ENCODE measurements around the gene PLCD1.

PLCD1 gene

DNA sequence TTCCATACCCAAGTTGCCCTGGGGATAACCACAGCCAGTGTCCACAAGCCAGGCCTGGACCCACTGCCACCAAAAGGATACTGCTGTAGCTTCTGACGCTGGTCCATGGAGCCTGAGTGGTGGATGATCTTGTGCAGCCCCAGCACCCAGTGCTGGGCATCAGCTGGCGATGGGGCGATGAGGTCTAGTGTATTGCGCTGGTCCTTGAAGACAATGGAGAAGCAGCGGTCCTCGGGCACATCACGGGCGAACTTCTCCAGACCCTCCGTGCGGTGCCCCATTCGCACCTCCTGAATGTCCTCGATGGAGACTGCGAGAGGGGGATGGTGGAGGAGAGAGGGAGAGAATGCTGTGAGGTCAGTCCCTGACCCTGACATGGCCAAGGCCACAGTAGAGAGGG is 13.0 kb downstream of the PLCD1 start:
- DNase-seq = no peak

DNA sequence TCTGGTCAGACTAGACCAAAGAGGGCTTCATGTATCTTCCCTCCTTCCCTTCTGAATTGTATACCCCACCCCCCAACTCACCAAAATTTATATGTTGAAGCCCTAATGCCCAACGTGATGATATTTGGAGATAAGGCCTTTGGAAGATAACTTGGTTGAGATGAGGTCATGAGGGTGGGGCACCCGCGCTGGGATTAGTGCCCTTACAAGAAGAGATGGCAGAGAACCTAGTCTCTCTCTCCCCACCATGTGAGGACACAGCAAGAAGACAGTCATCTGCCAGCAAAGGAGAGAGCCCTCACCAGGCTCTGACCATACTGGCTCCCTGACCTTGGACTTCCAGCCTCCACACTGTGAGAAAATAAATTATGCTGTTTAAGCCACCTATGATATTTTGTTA is 13.5 kb downstream of the PLCD1 start:
- DNase-seq = no peak

DNA sequence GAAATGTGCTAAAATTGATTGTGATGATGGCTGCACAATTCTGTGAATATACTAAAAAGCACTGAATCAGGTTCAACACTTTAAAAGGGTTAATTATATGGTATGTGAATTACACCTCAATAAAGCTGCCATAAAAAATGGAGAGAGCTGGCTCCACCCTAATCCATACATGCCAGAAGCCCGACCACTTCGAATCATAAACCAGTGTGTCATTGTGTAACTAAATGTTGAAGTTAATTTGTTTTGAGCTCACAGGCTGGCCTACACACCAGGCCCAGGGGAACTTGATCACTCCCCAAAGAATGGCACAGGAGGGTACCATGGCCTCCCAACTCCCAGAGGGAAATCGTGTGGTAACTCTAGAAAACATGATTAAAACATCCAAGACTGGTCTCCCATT is 14.0 kb downstream of the PLCD1 start:
- DNase-seq = no peak

DNA sequence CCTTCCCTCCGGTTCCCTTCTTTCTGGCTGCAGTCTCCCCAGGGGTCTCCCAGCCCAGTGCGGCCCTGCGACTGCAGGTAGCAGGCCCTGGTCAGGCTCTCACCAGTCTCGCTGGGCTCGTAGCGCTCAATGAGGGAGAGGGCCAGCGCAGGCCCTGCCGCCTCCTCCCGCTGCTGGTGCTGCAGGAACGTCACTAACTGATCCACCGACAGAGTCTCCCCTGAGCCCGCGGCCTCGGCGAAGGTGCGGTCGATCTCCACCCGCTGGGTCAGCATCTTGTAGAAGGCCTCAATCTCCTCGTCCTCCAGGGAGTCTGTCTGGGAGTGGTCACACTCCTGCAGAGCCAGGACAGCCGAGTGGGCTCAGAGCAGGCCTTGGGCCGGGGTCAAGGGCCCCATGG is 18.3 kb downstream of the PLCD1 start:
- no peak for DNase-seq

DNA sequence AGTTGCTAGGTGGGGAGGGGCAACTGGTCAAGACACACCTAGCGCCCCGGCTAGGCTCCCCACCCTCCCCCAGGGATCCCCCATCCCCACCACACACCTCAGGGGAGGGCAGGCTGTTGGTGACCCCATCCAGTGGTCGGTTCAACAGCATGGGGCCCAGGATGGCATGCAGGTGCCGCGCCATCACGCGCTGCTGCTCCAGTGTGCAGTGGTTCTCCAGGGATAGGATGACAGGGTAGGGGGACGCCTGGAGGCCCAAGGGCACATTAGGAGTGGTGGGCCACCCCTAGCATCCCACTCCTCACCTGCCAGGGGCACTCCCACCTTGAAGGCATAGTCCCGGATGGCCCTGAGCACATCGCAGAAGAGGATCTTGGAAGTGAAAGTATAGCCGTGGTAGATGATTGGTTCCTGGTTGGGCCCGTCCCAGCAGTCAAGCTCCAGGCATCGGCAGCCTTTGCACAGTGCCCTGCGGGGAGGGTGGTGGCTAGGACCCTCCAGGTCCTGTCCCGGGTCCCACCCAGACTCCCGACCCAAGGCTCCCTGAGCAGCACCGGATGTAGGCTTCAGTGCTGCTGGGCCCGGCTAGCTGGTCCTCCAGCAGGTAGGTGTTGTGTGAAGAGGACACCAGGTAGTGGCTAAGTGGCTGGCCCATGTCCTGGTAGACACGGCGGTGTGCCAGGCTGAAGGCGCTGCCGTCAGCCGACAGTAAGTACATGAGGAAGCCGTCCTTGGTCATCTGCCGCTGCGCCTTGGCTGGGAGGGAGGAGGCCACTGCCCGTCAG is 19.4 kb downstream of the PLCD1 start:
- DNase-seq = no peak

DNA sequence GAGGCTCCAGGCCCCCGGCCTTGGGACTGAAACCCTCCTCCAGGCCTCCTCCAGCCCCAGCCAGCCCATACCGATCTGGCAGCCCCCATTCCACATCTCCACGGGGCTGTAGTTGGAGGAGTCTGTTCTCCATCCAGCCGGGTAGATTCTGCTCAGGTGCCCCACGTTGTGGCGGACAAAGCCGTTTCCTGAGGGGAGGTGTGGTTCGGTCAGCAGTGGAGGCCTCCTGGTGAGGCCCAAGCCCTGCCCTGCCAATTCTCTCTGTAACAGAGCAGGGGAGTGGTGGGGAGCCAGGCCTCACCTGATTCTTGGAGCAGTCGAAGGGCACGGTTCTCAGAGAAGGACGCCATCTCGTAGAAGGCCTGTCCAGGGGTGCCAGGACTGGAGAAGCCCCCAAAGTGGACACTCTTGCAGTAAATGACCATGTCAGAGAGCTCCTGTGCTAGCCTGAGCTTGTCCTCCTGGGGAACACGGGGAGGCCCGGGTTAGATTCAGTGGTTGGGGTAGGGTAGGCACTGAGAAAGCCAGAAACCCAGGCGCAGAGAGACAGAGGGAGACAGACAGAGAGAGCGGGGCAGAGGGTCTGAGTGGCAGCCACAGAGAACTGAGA is 20.4 kb downstream of the PLCD1 start:
- no peak for DNase-seq

DNA sequence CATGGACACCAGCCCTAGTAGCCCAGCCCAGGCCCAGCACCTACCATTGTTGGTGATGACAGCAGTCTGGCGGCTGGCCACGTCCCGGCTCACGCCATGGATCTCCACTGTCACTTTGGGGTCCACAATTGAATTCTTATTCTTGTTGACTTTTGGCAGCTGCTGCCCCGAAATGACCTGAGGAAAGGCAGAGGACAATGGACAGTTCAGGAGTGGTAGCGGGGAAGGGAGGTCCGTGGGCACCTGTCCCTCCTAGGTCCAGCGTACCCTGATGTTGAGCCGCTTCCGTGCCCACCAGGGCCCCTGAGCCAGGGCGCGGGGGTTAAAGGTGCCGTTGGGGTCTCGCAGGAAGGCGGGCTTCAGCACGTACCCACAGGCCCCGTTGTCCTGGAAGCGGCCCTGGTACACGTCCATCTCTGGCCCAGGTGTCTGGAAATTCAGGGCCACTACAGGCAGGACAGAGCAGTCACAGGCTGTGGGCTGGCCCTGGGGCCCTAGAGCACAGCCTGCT is 21.2 kb downstream of the PLCD1 start:
- DNase-seq = no peak

DNA sequence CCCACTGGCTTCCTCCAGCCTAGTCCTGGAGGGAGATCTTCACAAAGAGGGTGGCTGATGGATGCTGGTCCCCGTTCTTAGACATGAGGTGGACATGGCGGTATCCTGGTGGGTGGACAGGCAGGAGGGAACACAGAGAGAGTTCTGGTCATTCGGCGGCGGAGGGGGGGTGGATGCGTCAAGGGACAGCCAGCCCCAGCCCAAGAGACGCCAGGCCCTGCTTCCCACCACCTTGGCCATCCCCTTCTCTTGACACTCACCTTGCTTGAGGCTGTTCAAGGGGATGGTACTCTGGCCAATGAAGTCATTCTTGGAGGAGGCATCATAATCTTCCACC is 21.7 kb downstream of the PLCD1 start:
- DNase-seq = no peak

DNA sequence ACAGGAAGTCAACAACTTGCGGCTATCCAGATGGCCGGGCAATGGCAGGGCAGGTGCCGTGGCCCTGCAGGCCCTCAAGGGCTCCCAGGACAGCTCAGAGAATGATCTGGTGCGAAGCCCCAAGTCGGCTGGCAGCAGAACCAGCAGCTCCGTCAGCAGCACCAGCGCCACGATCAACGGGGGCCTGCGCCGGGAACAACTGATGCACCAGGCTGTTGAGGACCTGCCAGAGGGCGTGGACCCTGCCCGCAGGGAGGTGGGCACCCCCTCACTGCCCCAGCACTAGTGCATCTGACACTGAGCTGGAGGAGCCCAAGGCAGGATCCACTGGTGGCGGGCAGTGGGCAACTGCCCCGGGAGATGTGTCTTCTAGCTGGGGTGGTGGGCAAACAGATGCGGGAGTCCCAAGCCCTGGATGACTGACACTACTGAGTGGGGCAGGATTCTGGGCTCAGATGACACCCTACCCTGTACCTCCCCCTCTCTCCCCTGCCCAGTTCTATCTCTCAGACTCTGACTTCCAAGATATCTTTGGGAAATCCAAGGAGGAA is 22.9 kb downstream of the PLCD1 start:
- DNase-seq = no peak

DNA sequence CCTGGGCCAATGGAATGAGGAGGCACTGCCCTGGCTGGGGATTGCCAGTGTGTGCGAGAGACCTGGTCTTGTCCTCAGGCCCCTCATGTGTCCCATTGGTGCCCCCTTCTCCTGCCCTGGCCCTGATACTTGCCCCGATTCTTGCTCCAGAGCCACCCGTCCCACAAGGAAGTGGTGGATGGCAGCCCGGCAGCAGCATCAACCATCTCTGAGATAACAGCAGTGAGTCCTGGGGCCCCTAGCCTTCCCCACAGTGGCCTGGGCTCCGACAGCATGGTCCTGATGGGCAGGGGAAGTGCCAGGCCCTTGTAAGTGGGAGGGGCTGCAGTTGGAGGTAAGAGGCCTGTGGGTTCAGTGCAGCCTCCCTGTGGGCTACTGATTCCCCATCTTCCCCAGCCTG is 23.4 kb downstream of the PLCD1 start:
- DNase-seq = no peak

DNA sequence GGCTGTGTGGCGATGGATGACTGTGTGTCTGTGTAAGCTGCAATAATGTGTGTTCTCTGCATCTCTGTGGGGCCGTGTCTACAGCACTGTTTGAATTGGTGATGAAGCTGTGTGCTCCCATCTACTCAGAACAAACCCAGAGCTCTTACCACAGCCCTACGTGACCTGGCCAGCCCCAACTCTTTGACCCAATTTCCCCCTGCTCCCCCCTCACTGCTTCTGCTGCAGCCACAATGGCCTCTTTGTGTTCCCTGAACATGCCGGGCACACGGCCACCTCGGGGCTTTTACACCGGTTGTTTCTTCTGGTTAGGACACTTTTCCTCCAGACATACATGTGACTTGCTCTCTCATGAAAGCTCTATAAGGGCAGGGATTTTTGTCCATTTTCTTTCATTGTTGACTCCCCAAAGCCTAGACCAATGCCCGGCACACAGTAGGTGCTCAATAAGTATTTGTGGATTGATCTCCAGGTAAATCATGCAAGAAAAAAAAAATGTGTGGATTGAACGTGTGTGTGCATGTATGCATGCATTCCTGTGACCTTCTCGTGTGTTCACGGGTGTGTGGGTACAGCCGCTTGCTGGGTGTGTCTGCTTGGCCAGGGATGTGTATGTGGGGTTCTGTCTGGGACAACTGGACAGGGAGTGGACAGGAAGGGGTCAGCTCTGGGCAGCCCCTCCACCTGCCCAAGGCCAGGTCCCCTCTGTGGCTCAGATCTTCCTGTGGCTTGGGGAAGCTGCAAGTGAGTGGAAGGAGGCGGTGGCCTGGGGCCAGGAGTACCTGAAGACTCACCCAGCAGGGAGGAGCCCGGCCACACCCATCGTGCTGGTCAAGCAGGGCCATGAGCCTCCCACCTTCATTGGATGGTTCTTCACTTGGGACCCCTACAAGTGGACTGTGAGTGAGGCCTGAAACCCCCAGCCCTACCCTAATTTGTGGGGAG is 24.1 kb downstream of the PLCD1 start:
- no peak for DNase-seq

DNA sequence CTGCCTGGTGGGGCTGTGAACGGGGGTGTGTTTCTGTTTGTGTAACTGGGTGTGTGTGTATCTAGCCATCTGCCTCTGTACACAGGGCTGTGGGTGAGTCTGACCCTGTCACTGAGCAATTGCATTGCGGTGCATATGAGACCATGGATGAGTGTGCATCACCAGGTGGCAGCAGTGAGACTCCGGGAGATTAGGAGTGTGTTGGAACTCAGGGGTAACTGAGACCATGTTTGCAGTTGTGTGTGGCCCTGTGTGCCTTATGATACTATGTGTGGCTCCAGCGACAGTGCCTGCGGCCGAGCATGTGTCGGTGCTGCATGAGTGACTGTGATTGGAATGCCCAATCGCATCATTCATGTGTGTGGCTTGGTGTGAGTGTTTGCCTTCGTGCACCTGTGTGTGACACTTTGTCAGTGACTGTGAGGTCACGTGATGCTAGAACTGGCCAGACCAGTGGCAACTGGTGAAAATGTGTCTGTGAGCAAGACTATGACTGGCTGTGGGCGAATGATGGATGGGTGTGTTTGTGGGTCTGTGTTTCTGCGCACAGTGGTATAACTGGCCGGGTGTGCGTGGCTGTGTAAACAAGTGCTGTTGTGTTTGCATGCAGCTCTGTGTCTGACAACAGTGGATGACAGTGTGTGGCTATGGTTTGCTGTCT is 24.9 kb downstream of the PLCD1 start:
- DNase-seq = peak; percentile 42

DNA sequence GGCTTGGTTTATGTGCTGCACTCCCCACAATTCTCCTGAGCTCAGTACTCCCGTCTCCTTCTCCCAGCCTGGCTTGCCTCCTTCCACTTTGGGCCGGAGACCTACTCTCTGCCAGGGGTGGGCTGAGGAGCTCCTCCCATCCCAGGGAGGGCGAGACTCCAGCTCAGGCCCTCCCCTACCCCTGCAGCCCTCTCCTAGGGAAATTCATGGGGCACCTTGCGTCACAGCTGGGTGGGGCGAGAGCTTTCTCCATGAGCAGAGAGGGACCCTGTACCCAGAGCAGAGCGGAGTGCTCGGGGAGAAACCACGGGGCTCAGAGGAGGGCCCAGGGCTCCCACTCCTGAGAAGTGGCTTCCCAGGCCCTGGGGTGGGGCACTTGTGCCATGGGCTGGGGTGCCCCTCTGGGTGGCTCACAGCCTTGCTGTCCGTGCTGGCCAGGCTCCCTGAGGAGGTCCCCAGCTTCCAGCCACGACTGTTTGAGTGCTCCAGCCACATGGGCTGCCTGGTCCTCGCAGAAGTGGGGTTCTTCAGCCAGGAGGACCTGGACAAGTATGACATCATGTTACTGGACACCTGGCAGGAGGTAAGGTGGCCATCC is 25.5 kb downstream of the PLCD1 start:
- no peak for DNase-seq

DNA sequence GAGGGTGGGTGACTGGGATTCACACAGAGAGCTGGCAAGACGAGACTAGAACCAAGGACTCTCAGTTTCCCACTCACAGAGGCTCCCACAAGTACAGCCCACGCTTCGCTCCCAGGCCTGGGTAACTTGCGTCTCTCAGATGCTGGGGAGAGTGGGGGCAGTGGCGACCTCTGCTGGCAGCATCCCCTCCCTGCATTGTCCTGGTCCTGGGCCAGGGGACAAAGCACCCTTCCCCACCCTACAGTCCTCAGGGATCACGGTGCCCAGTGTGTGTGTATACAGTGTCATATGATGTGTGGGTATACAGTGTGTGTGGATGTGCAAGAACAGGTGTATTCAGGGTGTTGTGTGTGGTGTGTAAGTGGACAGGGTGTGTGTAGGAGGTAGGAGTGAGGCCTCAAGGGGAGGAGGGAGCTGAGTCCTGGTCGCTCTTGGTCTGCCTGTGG is 26.0 kb downstream of the PLCD1 start:
- no peak for DNase-seq

DNA sequence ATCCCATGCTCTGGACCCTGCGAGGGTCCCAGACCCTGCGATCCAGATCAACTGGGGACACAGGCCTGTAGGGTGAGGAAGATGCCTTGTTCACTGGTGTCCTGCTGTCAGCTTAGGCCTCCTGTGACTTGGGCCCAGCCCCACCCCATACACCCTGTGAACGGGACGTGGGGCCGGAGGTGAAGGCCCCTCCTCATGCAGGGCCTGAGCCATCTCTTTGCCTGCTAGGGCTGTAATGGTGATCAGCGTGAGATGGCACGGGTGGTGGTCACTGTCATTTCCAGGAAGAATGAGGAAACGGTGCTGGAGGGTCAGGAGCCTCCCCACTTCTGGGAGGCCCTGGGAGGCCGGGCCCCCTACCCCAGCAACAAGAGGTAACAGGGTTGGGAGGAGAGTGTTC is 26.5 kb downstream of the PLCD1 start:
- DNase-seq = no peak

DNA sequence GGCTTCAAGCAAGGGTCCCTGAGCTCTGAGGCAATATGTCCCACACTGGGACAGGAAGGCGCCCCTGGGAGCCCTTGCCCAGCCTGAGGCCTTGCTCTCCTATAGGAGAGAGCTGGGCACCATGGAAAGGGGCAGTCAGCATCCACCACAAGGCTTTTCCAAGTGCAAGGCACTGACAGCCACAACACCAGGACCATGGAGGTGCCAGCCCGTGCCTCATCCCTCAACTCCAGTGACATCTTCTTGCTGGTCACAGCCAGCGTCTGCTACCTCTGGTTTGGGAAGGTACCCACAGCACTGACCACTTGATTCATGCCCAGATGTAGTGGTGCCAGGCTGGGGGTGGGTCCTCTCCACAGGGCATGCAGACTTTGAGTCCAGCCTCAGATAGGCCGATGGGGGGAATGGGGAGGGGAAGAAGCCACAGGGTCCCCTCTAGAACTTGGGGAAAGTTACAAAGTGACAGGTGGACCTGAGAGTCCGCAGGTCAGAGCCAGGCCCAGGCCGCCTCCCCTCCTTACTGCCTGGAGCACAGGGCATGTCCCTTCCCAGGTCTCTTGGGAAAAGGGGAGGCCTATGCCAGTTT is 27.1 kb downstream of the PLCD1 start:
- DNase-seq = no peak

DNA sequence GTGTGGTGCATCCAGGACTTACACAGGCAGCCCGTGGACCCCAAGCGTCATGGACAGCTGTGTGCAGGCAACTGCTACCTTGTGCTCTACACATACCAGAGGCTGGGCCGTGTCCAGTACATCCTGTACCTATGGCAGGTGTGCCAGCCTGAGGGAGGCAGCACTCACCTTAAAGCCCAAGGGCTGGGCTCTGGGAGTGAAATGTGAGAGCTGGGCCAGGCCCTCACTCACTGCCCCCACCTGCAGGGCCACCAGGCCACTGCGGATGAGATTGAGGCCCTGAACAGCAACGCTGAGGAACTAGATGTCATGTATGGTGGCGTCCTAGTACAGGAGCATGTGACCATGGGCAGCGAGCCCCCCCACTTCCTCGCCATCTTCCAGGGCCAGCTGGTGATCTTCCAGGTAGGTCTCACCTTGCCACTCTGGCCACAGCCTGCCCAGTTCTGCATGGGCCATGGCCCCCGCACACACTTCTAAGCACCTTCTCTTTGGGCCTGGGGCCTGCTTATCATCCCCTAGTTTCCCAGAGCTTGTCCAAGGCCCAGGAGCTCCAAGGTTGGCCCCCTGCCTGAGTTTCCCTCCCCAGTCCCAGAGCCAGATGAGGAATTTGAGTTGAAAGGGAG is 27.9 kb downstream of the PLCD1 start:
- DNase-seq = no peak

DNA sequence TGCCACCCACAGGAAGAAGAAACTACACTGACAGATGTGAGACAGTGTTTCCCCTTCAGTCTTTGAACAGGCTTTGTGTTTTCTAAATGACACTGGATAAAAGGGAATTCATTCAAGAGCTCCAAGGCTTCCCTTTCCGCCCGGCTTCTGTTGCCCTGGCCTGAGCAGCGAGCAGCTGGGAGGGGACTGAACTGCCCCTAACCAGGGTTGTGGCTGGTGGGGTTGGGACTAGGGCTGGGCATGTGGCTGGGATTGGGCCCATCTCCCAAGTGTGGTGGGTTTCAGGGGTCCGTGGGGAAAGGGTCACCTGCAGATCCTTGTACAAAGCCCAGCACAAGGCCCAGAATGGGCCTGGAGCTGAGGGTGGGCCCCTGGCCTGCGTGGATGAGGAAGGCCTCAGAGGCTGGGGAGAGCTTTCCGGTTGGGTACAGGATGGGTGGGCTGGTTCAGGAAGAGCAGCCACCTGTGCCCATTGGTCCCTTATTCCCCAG is 28.4 kb downstream of the PLCD1 start:
- no peak for DNase-seq

DNA sequence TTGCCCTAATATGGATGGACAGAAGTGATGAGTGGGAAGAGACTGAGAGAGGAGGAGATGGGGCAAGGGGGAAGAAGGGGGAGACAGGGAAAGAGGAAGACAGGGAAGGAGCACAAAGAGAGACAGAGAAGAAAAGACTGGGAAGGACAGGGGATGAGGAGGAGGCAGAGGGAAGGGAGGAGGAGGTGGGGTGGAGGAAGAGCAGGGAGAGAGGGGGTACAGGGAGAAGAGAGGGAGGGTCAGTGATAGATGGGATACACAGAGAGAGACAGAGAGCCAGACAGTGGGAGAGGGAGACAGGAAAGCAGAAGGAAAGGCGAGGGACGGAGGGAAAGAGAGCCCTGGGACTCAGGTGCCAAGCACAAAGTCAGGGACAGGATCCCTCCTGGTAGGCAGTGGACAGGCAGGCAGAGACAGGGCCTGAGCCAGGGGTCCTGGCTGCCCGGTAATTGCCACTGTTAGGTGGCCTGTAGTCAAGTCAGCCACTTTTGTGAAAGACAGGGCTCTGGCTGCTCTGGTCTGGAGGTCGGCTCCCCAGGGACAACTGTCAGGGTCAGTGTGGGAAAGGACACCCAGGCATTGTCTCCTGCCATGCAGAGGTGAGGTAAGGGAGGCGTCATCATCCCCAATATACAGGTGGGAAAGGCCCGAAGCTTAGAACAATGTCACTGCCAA is 29.1 kb downstream of the PLCD1 start:
- no peak for DNase-seq

DNA sequence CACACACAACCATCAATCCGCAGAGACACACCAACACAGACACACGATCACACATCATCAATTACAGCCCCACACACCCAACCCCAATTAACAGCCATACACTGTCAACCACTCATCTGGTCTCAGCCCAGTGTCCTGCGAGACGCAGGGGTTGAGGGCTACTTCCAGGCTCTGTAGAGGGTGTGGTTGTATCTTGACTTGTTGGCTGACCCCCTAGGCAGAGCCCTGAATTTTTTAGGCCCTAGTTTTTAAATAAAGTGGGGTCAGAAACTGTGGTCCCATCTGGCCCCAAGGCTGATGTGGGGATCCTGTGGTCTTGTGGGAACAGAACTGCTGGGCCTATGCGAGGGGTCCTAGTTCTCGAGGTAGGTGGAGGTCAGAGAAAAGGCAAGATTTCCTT is 29.6 kb downstream of the PLCD1 start:
- DNase-seq = no peak

Data from NCI-H226 (cell line).